A172 (cell line): Measurements from ENCODE around the gene CCDC86. TPM values are rescaled to one million over a fixed set of nuclear protein-coding genes. Genes with fewer than 3 reads are reported as not detected.

Experiments
- DNase-seq: peaks from one replicate; pipeline ENCODE4 v3.0.0-alpha.2; 2015; ENCODE audit warnings: low spot score
- total RNA-seq: library from RNA; depleted of rRNA; stranded (reverse); fragments of >200 nt; shearing (Covaris generic); gene quantifications from 2 replicates; pipeline ENCODE4 v1.2.3, GENCODE V29; 2014

The CCDC86 gene
- total RNA-seq, 1 experiment from 2014 or later, result 15.7 TPM

DNA sequence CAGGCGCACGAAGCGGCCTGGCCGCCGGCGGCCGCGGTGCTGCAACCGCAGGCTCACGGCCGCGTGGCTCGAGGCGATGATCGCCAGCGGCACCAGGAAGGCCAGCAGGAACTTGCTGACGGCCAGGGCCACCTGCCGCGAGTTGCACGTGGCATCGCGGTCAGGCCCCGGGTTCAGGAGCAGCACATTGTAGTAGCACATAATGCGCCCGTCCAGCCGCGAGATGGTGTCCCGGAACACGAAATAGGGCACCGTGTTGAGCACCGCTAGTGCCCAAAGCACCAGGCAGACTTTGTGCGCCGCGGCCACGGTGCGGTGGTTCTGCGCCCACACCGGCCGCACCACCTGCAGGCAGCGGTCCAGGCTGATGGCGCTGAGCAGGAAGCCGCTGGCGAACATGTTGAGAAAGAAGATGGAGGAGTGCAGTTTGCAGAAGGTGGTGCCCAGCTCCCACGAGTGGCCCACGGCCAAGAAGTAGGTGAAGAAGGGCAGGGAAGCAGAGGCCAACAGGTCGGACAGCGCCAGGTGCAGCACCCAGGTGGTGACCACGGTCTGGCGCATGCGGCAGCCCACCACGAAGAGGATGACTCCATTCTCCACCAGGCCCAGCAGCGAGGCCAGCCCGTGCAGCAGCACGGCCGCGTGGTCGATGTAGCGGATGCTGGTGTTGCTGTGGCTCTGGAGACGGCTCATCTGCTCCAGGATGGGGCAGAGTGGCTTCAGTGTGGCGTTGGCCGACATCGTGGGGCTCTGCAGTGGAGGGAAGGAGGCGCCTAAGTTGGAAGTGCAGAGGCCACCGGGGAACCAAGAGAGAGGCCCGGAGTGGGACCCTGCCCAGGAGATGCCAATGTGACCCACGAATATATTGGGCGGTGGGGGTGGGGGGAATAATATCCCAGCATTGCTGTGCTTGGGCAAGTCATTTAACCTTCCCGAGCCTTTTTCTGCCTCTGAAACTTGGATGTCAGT is 11.4 kb downstream of the CCDC86 start:
- DNase-seq, result no peak

- DNase-seq, result no peak
Measured at GRCh38 chr11:60854140-60854846, 12.4 kb downstream of the CCDC86 start.

DNA sequence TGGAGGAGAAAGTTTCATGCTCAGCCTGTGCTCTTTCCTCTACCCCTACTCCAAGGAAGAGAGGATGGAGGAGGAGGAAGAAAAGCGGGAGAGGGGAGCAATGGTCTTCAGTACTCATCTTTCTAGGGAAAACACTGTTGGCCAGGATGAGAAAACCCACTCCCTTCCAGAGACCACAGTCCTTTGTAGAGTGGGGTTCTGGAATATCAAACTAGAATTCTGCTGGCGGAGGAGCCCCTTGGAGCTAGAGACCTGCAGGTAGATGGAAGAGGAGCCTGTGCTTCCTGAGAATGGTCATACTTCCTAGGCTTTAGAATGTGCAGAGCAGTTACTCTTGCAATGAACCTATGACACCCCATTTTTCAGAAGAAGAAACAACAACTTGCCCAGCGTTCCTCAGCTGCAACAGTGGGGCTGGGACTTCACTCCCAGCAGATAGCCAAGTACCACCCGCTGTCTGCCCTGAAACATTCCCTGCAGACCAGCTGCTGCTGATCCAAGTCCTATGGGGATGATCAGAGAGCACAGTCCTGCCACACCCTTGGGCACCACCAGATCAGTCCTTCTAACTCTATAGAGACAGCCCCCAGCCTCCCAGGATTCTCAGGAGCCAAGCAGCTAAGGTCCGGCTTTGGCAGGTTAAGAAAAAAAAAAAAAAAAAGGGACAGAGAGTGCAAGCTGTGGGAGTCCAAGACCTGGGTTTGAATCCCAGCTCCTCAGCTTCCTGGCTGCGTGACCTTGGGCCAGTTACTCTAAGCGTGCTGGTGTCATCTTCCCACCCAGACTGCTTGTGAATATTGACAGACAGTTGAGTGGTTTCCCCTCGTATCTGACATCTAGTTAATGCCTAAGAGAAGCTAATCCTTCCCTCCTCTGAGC is 13.2 kb downstream of the CCDC86 start:
- no peak for DNase-seq

- no peak for DNase-seq
Measured at GRCh38 chr11:60855726-60856633, 14.1 kb downstream of the CCDC86 start, which contains the start of gene PTGDR2. Gene PTGDR2, minus strand, starts transcription at chr11:60855950. Its CDS starts 2,228 bp downstream, at chr11:60853722.

GRCh38 chr11:60857378-60858232 is 15.7 kb downstream of the CCDC86 start:
- no peak for DNase-seq

DNA sequence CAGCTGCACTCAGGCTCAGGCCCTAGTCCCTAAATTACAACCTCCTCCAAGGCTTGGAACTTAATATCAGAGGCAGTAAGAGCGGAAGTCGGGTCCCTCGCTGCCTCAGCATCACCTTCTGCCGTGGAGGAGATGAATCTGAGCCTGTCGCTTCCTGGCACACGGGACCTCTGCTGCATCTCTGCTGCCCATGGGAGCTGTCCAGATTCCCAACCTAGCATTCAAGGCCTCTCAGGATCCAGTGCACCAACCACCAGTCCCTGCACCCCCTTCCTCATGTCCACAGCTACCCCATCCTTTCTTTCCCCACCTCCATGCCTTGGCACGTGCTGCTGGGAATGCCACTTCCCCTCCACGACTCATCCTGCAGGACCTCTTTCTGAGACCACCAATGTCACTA is 16.3 kb downstream of the CCDC86 start:
- no peak for DNase-seq

DNA sequence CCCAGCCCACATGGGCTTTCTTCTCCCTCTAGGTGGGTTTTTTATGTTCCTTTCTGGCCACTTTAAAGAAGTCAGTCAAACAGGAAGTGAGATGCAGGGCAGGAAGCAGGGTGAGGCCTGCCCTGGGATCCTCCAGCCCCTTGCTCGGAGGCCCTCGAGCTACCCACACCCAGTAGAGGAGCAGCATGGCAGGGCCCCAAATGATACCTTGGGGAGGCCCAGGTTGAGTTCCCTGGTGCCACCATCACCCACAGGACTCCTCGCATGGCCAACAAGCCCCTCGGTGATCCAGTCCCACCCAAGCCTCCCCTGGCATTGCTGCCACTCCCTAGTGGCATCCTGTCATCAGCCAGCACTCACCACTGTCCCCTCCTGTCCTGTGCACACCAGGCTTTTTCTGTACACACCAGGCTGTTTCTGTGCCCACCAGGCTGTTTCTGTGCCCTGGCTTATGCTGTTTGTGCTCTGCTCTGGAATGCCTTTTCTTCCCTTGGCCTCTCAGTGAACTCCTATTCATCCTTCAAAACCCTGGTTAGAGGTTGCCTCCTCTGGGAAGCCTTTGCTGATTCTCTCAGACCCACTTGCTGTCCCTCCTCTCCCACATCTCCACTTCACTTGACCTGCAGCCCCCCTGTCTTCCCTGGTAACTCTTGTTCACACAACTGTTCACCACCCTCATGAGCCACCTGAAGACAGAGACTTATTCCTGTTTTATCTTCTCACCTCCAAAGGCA is 17.0 kb downstream of the CCDC86 start:
- no peak for DNase-seq

- no peak for DNase-seq
Measured at GRCh38 chr11:60859616-60860250, 17.8 kb downstream of the CCDC86 start.

DNA sequence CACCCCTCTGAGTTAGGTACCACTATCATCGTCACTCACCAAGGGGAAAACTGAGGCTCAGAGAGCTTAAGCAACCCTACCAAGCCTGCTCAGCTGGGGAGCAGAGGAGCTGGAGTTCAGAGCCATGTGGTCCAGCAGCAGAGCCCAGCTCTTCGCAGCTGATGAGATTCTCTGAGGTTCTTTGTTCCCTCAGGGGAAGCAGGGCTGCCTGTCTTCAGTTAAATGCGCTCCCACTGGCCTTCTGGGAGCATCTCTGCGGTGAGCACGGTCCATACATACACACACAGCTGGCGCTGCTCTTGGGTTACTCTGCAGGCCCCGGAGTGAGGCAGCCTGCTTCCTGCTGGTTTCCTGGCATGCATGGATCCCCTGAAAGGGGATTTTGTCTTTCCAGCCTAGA is 19.0 kb downstream of the CCDC86 start:
- no peak for DNase-seq

DNA sequence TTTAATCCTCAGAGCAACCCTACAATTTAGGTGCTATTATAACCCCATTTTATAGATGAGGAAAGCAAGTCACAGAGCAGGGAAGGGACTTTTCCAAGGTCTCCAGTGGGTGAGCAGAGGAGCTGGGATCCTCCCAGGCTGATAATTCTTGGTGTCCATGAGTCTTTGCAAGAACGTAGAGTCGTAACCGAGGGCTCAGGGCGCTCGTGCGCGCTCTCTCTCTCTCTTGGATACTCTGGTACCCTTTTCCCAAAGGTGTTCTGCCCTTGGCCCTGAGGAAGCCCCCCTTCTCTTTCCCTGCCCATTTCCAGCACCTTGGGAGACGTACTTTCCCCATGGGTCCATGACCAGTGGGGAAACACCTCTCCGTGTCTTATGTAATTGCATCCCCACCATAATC is 20.3 kb downstream of the CCDC86 start:
- DNase-seq, result no peak

DNA sequence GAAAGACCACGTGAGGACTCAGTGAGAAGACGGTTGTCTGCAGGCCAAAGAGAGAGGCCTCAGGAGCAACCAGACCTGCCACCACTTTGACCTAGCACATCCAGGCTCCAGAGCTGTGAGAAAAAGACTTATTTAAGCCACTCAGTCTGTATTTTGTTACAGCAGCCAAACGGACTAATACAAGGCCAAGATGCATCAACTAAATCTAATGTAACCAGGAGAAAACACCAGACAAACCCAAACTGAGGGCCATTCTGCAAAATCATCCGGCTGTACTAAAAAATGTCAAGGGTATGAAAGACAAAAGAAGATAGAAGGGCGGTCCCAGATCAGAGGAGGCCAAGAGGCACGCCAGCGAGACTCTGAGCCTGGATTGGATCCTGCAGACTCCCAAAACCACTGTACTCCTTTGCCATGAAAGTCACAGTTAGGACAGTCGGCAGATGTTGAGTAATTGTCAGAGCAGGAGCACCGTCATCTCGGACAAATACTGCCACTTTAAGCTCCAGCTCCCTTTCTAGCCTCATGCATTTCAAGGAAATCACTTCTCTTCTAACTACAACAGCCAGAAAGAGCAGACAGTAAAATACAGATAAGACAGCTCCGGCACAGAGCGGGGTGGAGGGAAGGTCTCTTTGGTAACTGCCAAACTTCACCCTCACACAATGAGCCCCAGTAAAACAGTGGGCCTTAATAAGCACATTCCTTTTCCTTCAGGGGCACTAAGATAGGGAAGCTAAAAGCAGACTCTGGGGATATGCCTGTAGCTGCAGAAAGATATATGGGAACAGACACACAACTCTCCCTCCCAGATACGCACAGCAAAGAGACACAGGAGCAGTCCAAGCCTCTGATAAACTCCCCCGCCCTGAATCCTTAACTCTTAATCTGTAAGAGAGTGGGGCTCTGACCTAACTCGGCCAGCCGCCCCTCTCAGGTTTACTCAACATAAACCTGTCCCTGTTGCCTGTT is 21.9 kb downstream of the CCDC86 start:
- no peak for DNase-seq

GRCh38 chr11:60864856-60865513 is 23.1 kb downstream of the CCDC86 start:
- DNase-seq, result no peak

DNA sequence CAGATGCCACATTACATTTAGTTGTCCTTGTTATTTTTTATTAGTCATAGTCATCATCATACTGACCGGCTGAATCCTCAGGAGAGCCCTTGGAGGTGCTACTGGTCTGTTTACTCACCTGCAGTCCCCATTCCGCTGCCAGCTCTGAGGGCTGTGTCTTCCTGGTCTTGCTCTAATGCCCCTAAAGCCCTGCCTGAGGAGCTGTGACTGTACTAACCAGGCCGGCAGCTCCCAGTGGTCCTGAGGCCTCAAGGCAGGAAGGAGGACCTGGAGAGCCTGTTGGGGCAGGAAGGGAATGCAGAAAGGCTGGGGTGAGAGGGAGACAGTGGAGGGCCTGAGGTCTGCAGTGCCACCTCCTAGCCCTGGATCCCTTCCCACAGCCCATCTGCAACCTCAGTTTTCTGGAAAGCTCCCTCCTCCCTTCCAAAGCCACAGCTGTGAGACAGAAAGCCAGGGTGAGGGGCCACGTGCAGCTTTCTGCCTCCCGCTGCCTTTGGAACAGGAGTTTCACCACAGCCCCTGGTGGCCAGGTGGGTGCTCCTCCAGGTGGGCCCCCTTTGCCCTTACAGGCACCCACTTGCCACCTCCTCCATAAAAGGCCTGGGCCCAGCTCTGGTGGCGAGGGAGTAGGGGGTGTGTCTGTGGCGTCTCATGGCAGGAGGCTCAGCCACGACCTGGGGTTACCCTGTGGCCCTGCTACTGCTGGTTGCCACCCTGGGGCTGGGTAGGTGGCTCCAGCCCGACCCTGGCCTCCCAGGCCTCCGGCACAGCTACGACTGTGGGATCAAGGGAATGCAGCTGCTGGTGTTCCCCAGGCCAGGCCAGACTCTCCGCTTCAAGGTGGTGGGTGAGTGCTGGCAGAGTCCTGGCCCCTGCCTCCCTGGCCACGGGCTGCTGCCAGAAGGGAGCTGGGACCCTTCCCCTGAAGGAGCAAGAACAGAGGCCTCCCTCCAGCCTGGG is 25.3 kb downstream of the CCDC86 start, which contains the start of gene ZP1:
ZP1 (plus strand) TSS at position 632 of the 960 bp plus-strand sequence; CDS start at position 652, 20 bp downstream.
- no peak for DNase-seq

DNA sequence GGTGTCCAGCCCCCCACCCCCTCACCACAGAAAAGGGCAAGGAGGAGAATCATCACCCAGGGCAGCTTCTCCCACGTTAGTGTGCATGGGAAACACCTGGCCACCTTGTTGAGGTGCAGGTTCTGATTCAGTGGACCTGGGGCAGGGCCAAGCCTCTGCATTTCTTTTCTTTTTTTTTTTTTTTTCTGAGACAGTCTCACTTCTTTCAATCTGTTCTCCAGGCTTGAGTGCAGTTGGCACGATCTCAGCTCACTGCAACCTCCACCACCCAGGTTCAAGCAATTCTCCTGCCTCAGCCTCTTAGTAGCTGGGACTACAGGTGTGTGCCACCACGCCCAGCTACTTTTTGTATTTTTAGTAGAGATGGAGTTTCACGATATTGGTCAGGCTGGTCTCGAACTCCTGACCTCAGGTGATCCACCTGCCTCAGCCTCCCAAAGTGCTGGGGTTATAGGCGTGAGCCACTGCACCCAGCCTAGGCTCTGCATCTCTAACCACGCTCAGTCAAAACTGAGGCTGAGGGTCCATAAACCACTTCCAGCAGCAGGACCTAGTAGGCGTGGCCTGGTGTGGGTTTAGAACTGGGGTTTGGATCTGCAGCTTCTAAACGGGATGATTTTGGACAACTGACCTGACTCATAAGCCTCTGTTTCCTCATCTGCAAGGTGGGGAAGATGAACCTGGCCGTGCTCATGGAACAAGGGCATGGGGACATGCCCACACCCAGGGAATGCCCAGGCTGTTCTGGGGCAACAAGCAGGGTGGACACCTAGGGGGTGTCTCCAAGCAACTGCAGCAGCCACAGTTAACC is 26.2 kb downstream of the CCDC86 start:
- no peak for DNase-seq
